ENCODE data around the gene KCTD4.

KCTD4 gene

GRCh38 chr13:45231305-45231704 lies 30.5 kb upstream of the KCTD4 start:
- TF ChIP-seq SIN3A (IDR thresholded peaks at IDR 0.05; ENCODE audit: borderline replicate concordance, insufficient read depth, low read length) (no peak), TAF1 (IDR thresholded peaks at IDR 0.05; ENCODE audit: borderline replicate concordance, insufficient read depth, low read length) (no peak), POLR2AphosphoS5 (IDR thresholded peaks at IDR 0.05; ENCODE audit: low read depth, low read length) (no peak), FOXP2 (optimal IDR thresholded peaks at IDR 0.05; ENCODE audit: borderline replicate concordance, extremely low read depth, extremely low read length, insufficient read depth) (no peak), REST (IDR thresholded peaks at IDR 0.05; ENCODE audit: insufficient read depth in 1 of 2, low read depth in 2 of 2, low read length in 2 of 2) (no peak)

- no peak for TF ChIP-seq REST (IDR thresholded peaks at IDR 0.05; ENCODE audit: insufficient read depth in 1 of 2, low read depth in 2 of 2, low read length in 2 of 2)
- TF ChIP-seq SIN3A (IDR thresholded peaks at IDR 0.05; ENCODE audit: borderline replicate concordance, insufficient read depth, low read length), result no peak
- no peak for TF ChIP-seq TAF1 (IDR thresholded peaks at IDR 0.05; ENCODE audit: borderline replicate concordance, insufficient read depth, low read length)
- no peak for TF ChIP-seq FOXP2 (optimal IDR thresholded peaks at IDR 0.05; ENCODE audit: borderline replicate concordance, extremely low read depth, extremely low read length, insufficient read depth)
- no peak for TF ChIP-seq POLR2AphosphoS5 (IDR thresholded peaks at IDR 0.05; ENCODE audit: low read depth, low read length)
Observed at GRCh38 chr13:45229172-45229571, 28.3 kb upstream of the KCTD4 start.

GRCh38 chr13:45228002-45228401 lies 27.2 kb upstream of the KCTD4 start:
- TF ChIP-seq FOXP2 (optimal IDR thresholded peaks at IDR 0.05; ENCODE audit: borderline replicate concordance, extremely low read depth, extremely low read length, insufficient read depth) (no peak), REST (IDR thresholded peaks at IDR 0.05; ENCODE audit: insufficient read depth in 1 of 2, low read depth in 2 of 2, low read length in 2 of 2) (no peak), SIN3A (IDR thresholded peaks at IDR 0.05; ENCODE audit: borderline replicate concordance, insufficient read depth, low read length) (no peak), TAF1 (IDR thresholded peaks at IDR 0.05; ENCODE audit: borderline replicate concordance, insufficient read depth, low read length) (no peak), POLR2AphosphoS5 (IDR thresholded peaks at IDR 0.05; ENCODE audit: low read depth, low read length) (no peak)

- no peak for TF ChIP-seq REST (IDR thresholded peaks at IDR 0.05; ENCODE audit: insufficient read depth in 1 of 2, low read depth in 2 of 2, low read length in 2 of 2)
Observed at GRCh38 chr13:45226024-45226423, 25.2 kb upstream of the KCTD4 start.

- no peak for TF ChIP-seq SIN3A (IDR thresholded peaks at IDR 0.05; ENCODE audit: borderline replicate concordance, insufficient read depth, low read length)
- no peak for TF ChIP-seq FOXP2 (optimal IDR thresholded peaks at IDR 0.05; ENCODE audit: borderline replicate concordance, extremely low read depth, extremely low read length, insufficient read depth)
- no peak for TF ChIP-seq TAF1 (IDR thresholded peaks at IDR 0.05; ENCODE audit: borderline replicate concordance, insufficient read depth, low read length)
- TF ChIP-seq REST (IDR thresholded peaks at IDR 0.05; ENCODE audit: insufficient read depth in 1 of 2, low read depth in 2 of 2, low read length in 2 of 2), result no peak
- TF ChIP-seq POLR2AphosphoS5 (IDR thresholded peaks at IDR 0.05; ENCODE audit: low read depth, low read length), result no peak
Observed at GRCh38 chr13:45225370-45225769, 24.5 kb upstream of the KCTD4 start.
